Right lung (tissue), 5 donors: ENCODE results near the gene SLC5A10. TPM values are rescaled to one million over a fixed set of nuclear protein-coding genes. Genes with fewer than 3 reads are reported as not detected.
"Not testable (repeated sequence)": the region's sequence is repeated elsewhere in the genome, so short reads cannot be mapped to it uniquely, and the experiment has no call there.

ENCODE experiments used
- DNase-seq, 2 donors: peaks; one replicate each; pipeline ENCODE4 v3.0.0-alpha.2; 2013
- polyA plus RNA-seq, 5 donors: library from polyadenylated mRNA; unstranded; fragments of 120-200 nt; gene quantifications; one replicate each; pipeline versions ENCODE4 v1.2.1 to v1.2.3, GENCODE V29; 2013; ENCODE audit warnings: inconsistent platforms in 1 of 5, low replicate concordance in 1 of 5; ENCODE audit not compliant: insufficient read length in 5 of 5, insufficient read depth in 1 of 5

SLC5A10 gene
- polyA plus RNA-seq, 5 donors, result 0.26 to 0.81 (median 0.59) TPM

- DNase-seq, result no peak
These were observed 5.4 kb upstream of the SLC5A10 start for GRCh38 chr17:18946536-18946935.

- DNase-seq, result no peak
These were observed 4.1 kb upstream of the SLC5A10 start for GRCh38 chr17:18947866-18948265.

DNA sequence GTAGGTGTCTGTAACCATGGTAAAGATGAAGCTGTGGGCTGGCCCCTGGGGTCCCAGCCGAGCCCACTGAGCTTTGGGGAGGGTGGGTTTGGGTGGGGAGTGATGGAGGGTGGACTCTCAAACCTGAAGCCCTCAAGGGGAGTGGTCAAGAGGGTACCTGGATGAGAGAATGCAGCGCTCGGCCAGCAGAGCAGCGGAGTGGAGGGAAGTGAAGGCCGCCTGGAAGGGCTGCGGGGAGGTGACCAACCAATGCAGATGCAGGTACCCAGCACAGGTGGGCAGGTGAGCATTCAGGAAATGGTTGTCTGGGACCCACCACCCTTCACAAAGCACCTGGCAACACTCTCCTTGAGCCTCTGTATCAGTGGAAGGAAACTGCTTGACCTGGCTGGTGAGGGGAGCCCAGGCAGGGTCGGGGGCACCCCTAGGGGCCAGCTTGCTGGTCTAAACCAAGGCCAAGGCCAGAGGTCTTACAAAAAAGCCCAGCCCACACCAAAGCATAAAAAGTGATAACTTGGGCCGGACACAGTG, 3.4 kb upstream of the SLC5A10 start:
- DNase-seq, result no peak

- DNase-seq, result peak; percentile 42 to 59
These were observed 2.4 kb upstream of the SLC5A10 start for GRCh38 chr17:18949566-18949965.

- DNase-seq, result no peak
These were observed 1.6 kb upstream of the SLC5A10 start for GRCh38 chr17:18950346-18950745.

GRCh38 chr17:18950944-18951905, 740 bp upstream of the SLC5A10 start:
- peak; percentile 42 to 49 for DNase-seq

DNA sequence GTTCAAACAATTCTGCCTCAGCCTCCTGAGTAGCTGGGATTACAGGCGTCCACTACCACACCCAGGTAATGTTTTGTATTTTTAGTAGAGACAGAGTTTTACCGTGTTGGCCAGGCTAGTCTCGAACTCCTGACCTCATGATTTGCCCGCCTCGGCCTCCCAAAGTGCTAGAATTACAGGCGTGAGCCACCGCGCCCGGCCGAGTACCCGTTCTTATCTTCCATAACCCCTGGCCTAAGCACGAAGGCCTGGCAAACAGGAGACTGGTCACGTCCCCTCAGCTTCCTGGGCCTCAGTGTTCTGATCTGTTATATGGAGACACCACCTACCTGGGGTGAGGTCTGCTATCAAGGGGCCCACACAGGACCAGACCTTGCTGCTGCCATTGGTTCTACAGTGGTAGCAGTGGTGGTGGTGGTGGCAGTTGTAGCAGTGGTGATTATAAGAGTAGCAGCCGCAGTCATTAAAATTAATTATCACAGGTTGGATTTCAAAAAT, 1.3 kb downstream of the SLC5A10 start:
- DNase-seq, result no peak

- DNase-seq, result no peak
These were observed 2.4 kb downstream of the SLC5A10 start for GRCh38 chr17:18954321-18954720.

DNA sequence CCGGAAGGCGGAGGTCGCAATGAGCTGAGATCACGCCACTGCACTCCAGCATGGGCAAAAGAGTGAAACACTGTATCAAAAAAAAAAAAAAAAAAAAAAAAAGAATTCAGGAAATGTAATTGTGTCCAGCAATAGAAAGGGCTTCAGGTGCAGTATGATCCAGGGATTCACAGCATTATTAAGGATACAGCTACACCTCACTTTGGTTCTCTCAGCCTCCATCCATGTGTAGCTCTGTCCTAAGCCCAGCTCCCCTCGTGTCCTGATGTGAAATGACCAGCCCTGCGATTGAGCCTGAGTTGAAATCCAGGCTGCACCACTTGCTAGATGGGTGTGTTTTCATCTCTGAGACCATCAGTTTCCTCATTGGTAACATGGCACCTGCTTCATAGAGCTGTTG, 3.0 kb downstream of the SLC5A10 start:
- DNase-seq, result no peak

GRCh38 chr17:18956021-18956420, 4.1 kb downstream of the SLC5A10 start:
- DNase-seq, result not testable (repeated sequence)

GRCh38 chr17:18956581-18956980, 4.6 kb downstream of the SLC5A10 start:
- no peak for DNase-seq

GRCh38 chr17:18957831-18958230, 5.9 kb downstream of the SLC5A10 start:
- no peak for DNase-seq

- DNase-seq, result no peak
These were observed 6.6 kb downstream of the SLC5A10 start for GRCh38 chr17:18958611-18959010.

DNA sequence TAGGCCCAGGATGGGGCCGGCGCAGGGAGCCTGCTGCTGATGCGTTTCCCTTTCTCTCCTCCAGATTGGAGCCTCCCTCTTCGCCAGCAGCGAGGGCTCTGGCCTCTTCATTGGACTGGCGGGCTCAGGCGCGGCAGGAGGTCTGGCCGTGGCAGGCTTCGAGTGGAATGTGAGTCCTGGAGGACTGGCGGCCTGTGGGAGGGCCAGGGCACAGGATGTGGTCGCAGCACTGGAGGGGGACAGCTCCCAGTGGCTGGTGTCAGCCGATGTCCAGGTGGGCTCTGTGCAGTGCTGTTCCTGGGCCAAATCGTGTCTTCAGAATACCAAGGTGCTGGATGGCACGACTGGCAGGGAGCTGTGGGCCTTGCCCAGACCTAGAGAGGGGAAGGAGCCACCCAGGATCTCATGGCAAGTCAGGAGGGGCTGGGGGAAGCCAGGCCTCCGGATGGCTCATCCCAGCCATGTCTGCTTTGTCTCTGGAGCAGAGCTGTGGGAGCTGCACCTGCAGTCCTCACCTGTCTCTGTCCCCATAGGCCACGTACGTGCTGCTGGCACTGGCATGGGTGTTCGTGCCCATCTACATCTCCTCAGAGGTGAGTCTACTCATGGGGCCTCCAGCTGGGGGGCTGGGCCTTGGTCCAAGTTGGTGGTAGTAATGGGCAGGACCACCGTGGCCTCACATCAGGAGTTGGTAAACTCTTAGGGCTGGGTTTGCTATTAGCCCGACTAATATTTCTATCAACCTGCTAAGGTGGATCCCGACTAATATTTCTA, 7.3 kb downstream of the SLC5A10 start:
- DNase-seq, result no peak

GRCh38 chr17:18959845-18960240, 7.9 kb downstream of the SLC5A10 start:
- DNase-seq, result no peak

GRCh38 chr17:18960241-18960665, 8.3 kb downstream of the SLC5A10 start:
- no peak for DNase-seq

DNA sequence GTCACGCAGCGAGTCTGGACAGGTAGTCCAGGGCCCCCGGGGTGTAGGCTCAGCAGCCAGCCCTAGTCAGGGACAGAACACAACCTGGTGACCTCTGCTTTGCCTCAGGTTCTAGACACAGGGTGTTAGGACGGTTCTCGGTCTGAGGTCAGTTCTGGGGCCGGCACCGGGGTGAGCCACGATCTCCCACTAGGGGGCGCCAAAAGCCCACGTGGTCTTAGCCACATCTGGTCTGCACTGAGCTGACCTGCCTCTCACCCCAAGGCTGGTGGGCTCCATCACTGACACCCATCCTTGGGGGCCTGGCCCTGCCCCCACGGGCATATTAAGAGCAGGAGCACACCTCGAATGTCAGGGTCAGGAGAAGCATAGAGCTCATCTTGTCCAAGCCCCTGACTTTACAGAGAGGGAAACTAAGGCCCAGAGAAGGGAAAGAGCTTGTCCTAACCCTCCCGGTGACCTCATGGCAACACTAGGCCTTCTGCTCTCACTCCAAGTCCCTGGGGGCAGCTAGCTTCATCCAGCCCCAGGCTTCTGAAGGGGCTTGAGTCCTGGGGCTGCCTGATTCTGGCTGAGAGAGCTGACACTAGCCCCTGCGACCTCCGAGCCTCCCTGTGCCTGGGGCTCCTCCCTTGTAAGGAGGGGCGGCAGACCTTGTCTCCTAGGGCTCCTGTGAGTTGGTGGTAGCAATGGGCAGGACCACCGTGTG, 9.0 kb downstream of the SLC5A10 start:
- peak; percentile 46 to 62 for DNase-seq

GRCh38 chr17:18961634-18962493, 9.9 kb downstream of the SLC5A10 start:
- DNase-seq, result no peak

DNA sequence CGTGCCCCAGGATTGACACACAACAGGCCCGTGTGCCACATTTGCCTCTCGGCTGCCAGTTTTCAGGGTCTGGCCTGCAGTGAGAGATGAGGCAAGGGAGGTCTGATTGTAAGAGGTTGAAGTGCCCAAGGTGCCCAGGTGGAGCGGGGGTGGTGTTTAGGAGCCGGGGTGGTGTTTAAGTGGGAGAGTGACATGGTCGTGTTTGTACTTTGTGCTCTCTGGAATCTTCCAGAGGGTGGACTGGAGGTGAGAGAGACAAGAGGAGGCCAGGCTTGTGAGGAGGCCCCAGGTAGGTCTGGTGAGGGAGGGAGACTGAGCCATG, 10.5 kb downstream of the SLC5A10 start:
- DNase-seq, result no peak

GRCh38 chr17:18963126-18964017, 11.4 kb downstream of the SLC5A10 start:
- DNase-seq, result no peak
